ENCODE data around the gene CD164.

CD164 gene

DNA sequence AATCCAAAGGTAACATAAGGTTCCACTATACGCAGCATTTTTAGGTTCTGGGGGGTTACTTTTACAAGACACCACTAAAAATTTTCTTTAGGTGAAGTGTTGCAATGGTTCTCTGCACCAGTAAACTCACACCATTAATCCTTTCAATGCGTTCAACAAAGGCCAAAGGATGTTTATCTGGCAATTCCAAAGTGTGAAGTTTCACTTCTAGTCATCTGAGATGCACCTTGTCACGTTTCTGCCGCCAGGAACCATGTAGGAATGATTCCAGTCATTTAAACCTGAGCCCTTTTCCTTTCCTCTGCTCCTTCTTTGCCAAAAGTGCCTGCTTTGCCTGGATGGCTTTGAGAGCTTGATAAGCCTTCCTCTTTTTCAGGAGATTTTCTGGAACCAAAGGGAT lies 54.8 kb downstream of the CD164 start:
- TF ChIP-seq, protein P1, sequence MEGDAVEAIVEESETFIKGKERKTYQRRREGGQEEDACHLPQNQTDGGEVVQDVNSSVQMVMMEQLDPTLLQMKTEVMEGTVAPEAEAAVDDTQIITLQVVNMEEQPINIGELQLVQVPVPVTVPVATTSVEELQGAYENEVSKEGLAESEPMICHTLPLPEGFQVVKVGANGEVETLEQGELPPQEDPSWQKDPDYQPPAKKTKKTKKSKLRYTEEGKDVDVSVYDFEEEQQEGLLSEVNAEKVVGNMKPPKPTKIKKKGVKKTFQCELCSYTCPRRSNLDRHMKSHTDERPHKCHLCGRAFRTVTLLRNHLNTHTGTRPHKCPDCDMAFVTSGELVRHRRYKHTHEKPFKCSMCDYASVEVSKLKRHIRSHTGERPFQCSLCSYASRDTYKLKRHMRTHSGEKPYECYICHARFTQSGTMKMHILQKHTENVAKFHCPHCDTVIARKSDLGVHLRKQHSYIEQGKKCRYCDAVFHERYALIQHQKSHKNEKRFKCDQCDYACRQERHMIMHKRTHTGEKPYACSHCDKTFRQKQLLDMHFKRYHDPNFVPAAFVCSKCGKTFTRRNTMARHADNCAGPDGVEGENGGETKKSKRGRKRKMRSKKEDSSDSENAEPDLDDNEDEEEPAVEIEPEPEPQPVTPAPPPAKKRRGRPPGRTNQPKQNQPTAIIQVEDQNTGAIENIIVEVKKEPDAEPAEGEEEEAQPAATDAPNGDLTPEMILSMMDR (IDR thresholded peaks at IDR 0.05; ENCODE audit: poor library complexity, severe bottlenecking): no peak
- Histone ChIP-seq H3K9me3 (ENCODE audit: severe bottlenecking) (no peaks in the 10 kb centered on the region), H3K4me3 (ENCODE audit: severe bottlenecking) (no peak overlapping the region), H3K27ac (ENCODE audit: poor library complexity, severe bottlenecking) (no peak overlapping the region), H3K27me3 (ENCODE audit: insufficient read depth, poor library complexity, severe bottlenecking) (no peaks in the 10 kb centered on the region), H3K36me3 (ENCODE audit: low read depth) (no peaks in the 10 kb centered on the region), H3K4me1 (ENCODE audit: insufficient read depth, poor library complexity, severe bottlenecking) (no peaks in the 10 kb centered on the region)
- ATAC-seq (ENCODE audit: low read depth) (no peak), DNase-seq (ENCODE audit: low spot score) (no peak)

DNA sequence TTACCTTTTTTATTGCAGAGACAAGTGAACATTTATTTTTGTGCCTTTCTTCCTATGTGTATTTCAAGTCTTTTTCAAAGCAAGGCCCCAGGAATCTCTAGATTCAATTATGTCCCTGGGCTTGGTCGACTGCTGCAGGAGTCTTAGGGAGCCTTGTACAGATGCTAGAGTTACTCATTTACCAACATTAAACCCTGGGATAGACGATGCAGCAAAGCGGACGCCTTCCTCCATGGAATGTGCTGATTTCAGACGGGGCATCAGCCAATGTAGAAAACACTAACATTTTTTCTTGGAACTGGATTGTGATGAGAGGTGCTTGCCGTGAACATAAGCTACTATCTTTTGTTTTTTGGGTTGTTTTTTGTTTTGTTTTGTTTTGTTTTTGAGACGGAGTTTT lies 55.9 kb downstream of the CD164 start:
- Histone ChIP-seq H3K27me3 (ENCODE audit: insufficient read depth, poor library complexity, severe bottlenecking) (no peaks in the 10 kb centered on the region), H3K4me3 (ENCODE audit: severe bottlenecking) (no peak overlapping the region), H3K27ac (ENCODE audit: poor library complexity, severe bottlenecking) (no peak overlapping the region), H3K4me1 (ENCODE audit: insufficient read depth, poor library complexity, severe bottlenecking) (no peaks in the 10 kb centered on the region), H3K9me3 (ENCODE audit: severe bottlenecking) (no peaks in the 10 kb centered on the region), H3K36me3 (ENCODE audit: low read depth) (no peaks in the 10 kb centered on the region)
- no peak for DNase-seq (ENCODE audit: low spot score)
- TF ChIP-seq, protein P1 (IDR thresholded peaks at IDR 0.05; ENCODE audit: poor library complexity, severe bottlenecking): no peak
- no peak for ATAC-seq (ENCODE audit: low read depth)

DNA sequence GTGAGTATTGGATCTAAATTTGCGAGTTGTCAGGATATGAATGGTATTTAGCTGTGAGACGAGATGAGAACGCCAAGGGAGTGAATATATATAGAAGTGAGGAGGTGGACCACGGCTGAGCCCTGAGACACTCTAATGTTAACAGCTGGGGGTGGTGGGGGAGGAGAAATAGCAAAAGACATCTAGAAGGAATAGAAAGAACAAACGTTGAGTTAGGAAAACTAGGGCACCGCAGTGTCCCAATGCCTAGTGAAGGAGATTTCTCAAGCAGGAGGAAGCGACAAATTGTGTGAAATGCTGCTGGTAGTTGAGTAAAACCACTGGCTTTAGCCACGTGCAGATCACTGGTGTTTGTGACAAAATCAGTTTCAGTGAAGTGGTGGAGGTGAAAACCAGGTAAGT lies 56.9 kb downstream of the CD164 start:
- no peak for DNase-seq (ENCODE audit: low spot score)
- Histone ChIP-seq H3K4me1 (ENCODE audit: insufficient read depth, poor library complexity, severe bottlenecking) (no peaks in the 10 kb centered on the region), H3K27ac (ENCODE audit: poor library complexity, severe bottlenecking) (no peak overlapping the region), H3K4me3 (ENCODE audit: severe bottlenecking) (no peak overlapping the region), H3K27me3 (ENCODE audit: insufficient read depth, poor library complexity, severe bottlenecking) (no peaks in the 10 kb centered on the region), H3K9me3 (ENCODE audit: severe bottlenecking) (no peaks in the 10 kb centered on the region), H3K36me3 (ENCODE audit: low read depth) (no peaks in the 10 kb centered on the region)
- no peak for ATAC-seq (ENCODE audit: low read depth)
- TF ChIP-seq, protein P1 (IDR thresholded peaks at IDR 0.05; ENCODE audit: poor library complexity, severe bottlenecking): no peak

DNA sequence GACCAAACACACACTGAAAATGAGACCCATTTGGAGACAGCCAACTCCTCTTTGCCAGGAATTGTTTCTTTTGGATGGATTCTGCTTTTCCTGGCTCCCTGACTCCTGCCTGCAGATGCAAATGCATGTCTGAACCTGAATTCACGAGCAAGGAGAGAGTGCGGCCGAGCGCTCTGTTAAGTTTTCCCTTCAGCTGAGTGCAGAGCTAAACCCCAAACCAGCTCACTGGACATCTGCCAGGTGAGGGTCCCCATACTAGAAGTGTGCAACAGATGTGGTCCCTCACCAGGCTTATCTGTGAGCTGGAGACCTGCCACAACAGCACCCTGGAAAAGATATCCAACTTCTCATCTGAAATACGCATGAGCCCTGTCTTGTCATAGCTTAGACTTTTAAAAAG lies 59.0 kb downstream of the CD164 start:
- H3K27ac ChIP-seq (ENCODE audit: poor library complexity, severe bottlenecking): no peak overlapping the region
- no peak for DNase-seq (ENCODE audit: low spot score)
- no peaks in the 10 kb centered on the region for H3K36me3 ChIP-seq (ENCODE audit: low read depth)
- TF ChIP-seq, protein P1 (IDR thresholded peaks at IDR 0.05; ENCODE audit: poor library complexity, severe bottlenecking): no peak
- no peaks in the 10 kb centered on the region for H3K27me3 ChIP-seq (ENCODE audit: insufficient read depth, poor library complexity, severe bottlenecking)
- no peaks in the 10 kb centered on the region for H3K4me1 ChIP-seq (ENCODE audit: insufficient read depth, poor library complexity, severe bottlenecking)
- no peak for ATAC-seq (ENCODE audit: low read depth)
- no peaks in the 10 kb centered on the region for H3K9me3 ChIP-seq (ENCODE audit: severe bottlenecking)
- H3K4me3 ChIP-seq (ENCODE audit: severe bottlenecking): no peak overlapping the region

DNA sequence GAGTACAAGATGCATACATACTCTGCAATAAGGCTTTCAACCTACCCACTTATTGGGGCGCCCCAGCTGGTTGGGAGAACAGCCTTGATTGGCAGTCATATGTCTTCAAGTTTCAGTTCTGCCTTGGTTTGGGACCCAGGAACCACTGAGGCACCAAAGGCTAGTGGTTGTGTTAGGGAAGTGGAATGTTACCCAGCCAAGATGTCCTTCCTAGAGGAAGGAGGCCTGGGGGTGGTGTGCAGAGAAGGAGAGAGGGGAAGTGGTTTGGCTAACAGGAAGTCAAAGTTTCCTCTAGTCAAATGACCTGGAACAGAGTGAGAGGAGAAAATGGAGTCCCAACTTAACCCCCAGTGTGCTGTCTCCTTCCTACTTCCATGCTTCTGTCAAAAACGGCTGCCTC lies 59.4 kb downstream of the CD164 start:
- ATAC-seq (ENCODE audit: low read depth) (no peak), DNase-seq (ENCODE audit: low spot score) (no peak)
- H3K4me3 ChIP-seq (ENCODE audit: severe bottlenecking): no peak overlapping the region
- no peaks in the 10 kb centered on the region for H3K9me3 ChIP-seq (ENCODE audit: severe bottlenecking)
- TF ChIP-seq, protein P1 (IDR thresholded peaks at IDR 0.05; ENCODE audit: poor library complexity, severe bottlenecking): no peak
- no peaks in the 10 kb centered on the region for H3K27me3 ChIP-seq (ENCODE audit: insufficient read depth, poor library complexity, severe bottlenecking)
- no peak overlapping the region for H3K27ac ChIP-seq (ENCODE audit: poor library complexity, severe bottlenecking)
- no peaks in the 10 kb centered on the region for H3K36me3 ChIP-seq (ENCODE audit: low read depth)
- H3K4me1 ChIP-seq (ENCODE audit: insufficient read depth, poor library complexity, severe bottlenecking): no peaks in the 10 kb centered on the region

Measured in RWPE2 (cell line).